ENCODE results near the gene SH3BGR. TPM values are rescaled to one million over a fixed set of nuclear protein-coding genes. Genes with fewer than 3 reads are reported as not detected.

SH3BGR gene
- total RNA-seq, 6 experiments from 2014 or later: 1.4 to 3.7 (median 2.3) TPM

- Mint-ChIP-seq H3K27ac (no peak overlapping the region), H3K4me1 (ENCODE audit: low read depth) (peaks cover 16% of the 10 kb centered on the region), H3K36me3 (ENCODE audit: low read depth) (no peaks in the 10 kb centered on the region), H3K9me3 (no peaks in the 10 kb centered on the region), H3K4me3 (no peak overlapping the region), H3K27me3 (ENCODE audit: insufficient read depth) (peaks cover 21% of the 10 kb centered on the region)
- peak; percentile 32 for DNase-seq
- TF ChIP-seq CTCF (IDR thresholded peaks at IDR 0.05): no peak
These were observed 618 bp downstream of the SH3BGR start for GRCh38 chr21:39452207-39452969.

- no peak overlapping the region for H3K4me3 Mint-ChIP-seq
- H3K9me3 Mint-ChIP-seq: no peaks in the 10 kb centered on the region
- H3K27ac Mint-ChIP-seq: no peak overlapping the region
- peaks cover 21% of the 10 kb centered on the region for H3K27me3 Mint-ChIP-seq (ENCODE audit: insufficient read depth)
- DNase-seq: no peak
- H3K36me3 Mint-ChIP-seq (ENCODE audit: low read depth): no peaks in the 10 kb centered on the region
- H3K4me1 Mint-ChIP-seq (ENCODE audit: low read depth): peaks cover 16% of the 10 kb centered on the region
- no peak for TF ChIP-seq CTCF (IDR thresholded peaks at IDR 0.05)
These were observed 1.2 kb downstream of the SH3BGR start for GRCh38 chr21:39452970-39453342.

GRCh38 chr21:39453571-39454179, 1.9 kb downstream of the SH3BGR start:
- H3K9me3 Mint-ChIP-seq: no peaks in the 10 kb centered on the region
- TF ChIP-seq CTCF (IDR thresholded peaks at IDR 0.05): no peak
- H3K4me1 Mint-ChIP-seq (ENCODE audit: low read depth): peaks cover 16% of the 10 kb centered on the region
- H3K27ac Mint-ChIP-seq: no peak overlapping the region
- no peaks in the 10 kb centered on the region for H3K36me3 Mint-ChIP-seq (ENCODE audit: low read depth)
- no peak overlapping the region for H3K4me3 Mint-ChIP-seq
- peaks cover 21% of the 10 kb centered on the region for H3K27me3 Mint-ChIP-seq (ENCODE audit: insufficient read depth)
- DNase-seq: no peak

DNA sequence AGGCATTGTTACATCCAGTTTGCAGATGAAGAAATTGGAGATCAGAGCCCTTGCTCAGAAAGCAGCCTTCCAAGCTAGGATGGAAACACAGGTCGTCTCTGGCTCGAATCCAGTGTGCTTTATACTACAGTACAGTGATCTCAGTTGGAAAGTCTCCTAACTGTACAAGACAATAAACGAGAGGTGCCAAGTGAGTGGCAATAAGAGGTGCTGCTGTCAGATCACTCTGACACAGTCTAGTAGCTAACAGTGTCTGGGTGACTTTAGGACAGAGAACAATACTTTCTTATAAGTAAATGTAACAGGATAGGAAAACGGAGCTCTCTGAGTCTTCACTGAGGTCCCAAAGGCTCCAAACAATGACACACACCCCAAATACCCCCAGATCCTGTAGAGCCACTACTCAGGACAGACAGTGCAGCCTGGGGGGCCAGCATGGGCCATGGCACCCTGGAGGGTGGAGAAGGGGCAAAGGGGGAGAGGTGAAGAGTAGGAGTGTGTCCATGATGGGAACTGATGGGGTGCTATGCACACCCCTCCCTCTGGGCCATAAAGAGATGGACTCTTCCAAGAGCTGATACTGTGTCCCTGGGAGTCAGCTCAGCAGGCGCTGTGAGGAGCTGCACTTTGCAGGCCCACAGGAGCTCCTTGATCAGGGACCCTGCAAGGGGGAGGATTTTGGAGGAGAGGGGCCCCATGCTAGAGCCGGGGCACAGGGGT, 3.3 kb downstream of the SH3BGR start:
- peaks cover 16% of the 10 kb centered on the region for H3K4me1 Mint-ChIP-seq (ENCODE audit: low read depth)
- DNase-seq: no peak
- H3K4me3 Mint-ChIP-seq: no peak overlapping the region
- H3K27ac Mint-ChIP-seq: no peak overlapping the region
- no peaks in the 10 kb centered on the region for H3K9me3 Mint-ChIP-seq
- peaks cover 20% of the 10 kb centered on the region for H3K27me3 Mint-ChIP-seq (ENCODE audit: insufficient read depth)
- TF ChIP-seq CTCF (IDR thresholded peaks at IDR 0.05): no peak
- no peaks in the 10 kb centered on the region for H3K36me3 Mint-ChIP-seq (ENCODE audit: low read depth)

DNA sequence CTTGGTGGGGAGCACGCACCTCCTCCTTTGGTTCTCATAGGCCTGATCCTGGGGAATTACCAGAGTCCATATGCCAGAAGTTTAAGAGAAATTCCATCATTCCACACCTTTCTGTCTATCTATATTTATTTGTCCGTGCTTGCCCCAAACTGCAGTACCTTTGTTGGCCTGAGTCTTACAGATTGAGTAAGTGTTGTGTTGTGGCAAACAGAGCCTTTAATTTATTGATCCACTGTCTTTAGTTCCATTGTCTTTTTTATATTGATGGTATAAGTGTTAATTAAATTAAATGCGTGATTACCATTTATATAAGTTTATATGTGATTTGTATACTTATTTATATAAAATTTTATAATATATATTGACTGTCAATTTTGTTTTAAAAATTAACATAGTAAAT, 4.9 kb downstream of the SH3BGR start:
- peak; percentile 63 for TF ChIP-seq CTCF (IDR thresholded peaks at IDR 0.05)
- H3K27ac Mint-ChIP-seq: no peak overlapping the region

More for the DNA sequence above, 4.9 kb downstream of the SH3BGR start:
- Mint-ChIP-seq H3K9me3 (no peaks in the 10 kb centered on the region), H3K4me1 (ENCODE audit: low read depth) (peaks cover 15% of the 10 kb centered on the region), H3K27me3 (ENCODE audit: insufficient read depth) (peaks cover 16% of the 10 kb centered on the region), H3K4me3 (no peak overlapping the region), H3K36me3 (ENCODE audit: low read depth) (no peaks in the 10 kb centered on the region)
- DNase-seq: no peak

Measured in HFFc6 (cell line).